HG02840 (cell line): ENCODE measurements around the gene CCDC102A.
"Not testable (repeated sequence)": the region's sequence is repeated elsewhere in the genome, so short reads cannot be mapped to it uniquely, and the experiment has no call there.

Experiments
- ATAC-seq: cut with Tn5 transposase; IDR thresholded peaks from one replicate; pipeline ENCODE4 v1.9.1; 2021; ENCODE audit warnings: mild to moderate bottlenecking, moderate library complexity, moderate number of reproducible peaks; ENCODE audit not compliant: unreplicated experiment, low FRiP score

CCDC102A gene

DNA sequence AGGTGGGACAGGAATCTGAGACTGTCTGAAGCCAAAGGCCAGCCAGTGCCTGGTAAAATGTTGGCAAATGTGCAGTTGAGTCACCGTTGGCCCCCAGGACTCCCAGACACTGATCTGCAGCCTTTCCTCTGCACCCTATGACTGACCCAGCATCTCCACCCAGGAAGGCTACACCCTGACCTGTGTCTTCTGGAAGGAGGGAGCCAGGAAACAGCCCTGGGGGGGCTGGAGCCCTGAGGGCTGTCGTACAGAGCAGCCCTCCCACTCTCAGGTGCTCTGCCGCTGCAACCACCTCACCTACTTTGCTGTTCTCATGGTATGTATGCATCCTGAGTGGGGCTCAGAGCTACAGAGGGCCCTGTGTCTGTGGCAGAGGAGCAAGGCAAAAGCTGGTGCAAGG is 30.1 kb upstream of the CCDC102A start:
- no peak for ATAC-seq

DNA sequence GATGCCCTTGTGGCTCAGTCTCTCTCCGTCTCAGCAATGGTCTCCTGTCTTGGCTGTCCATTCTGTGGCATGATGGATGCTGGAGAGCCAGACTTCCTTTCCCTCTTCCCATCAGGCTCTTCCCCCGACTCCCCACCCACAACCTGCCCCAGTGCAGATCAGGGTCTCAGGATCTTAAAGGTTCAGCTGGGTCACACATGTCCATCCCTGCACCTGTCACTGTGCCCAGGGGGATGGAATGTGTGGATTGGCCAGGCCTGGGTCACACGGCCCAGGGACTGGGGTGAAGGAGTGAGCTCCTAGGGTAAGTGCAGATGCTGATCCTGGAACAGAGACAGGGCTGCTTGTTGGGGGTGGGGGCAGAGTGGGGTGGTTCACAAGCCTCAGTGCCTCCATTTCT is 29.1 kb upstream of the CCDC102A start:
- no peak for ATAC-seq

DNA sequence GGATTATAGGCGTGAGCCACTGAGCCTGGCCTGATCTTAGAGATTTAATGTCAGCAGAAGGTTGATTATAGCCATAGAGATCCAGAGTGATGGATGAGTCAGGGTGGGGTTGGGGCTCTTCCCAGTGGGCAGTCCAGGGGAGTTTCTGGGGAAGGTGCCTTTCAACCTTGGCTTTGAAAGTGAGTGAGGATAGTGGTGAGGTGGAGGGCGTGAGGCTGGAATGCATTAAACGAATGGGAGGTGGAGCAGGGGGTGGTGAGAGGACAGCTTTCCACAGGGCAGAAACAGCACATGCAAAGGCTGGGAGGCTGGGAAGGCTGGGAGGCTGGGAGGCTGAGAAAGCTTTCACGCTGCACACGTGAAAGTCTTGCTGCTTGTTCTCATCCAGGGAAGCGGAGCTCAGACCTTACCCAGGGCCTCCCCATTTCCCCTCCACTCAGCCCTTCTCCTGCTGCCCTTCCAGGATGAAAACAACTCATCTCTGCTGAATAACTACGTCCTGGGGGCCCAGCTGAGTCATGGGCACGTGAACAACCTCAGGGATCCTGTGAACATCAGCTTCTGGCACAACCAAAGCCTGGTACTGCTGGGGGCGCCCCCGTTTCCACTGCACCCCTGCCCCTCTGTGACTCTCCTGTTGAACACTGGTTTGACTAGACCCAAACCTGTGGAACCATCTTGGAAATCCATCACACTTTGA is 28.4 kb upstream of the CCDC102A start:
- no peak for ATAC-seq

DNA sequence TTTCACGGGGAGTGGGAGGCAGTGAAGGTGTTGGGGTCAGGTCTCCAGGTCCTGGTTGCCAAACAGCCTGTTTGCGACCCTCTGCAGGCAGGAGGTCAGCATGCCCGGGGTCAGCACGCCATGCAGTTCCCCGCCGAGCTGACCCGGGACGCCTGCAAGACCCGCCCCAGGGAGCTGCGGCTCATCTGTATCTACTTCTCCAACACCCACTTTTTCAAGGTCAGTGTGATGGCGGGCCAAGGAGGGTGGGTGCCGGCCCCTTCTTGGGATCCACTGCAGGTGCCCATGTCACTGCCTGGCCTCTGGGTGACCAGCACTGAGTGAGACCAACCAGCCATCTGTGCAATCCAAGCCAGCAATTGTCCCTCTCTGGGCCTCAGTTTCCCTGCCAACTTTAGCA is 27.4 kb upstream of the CCDC102A start:
- ATAC-seq: no peak

DNA sequence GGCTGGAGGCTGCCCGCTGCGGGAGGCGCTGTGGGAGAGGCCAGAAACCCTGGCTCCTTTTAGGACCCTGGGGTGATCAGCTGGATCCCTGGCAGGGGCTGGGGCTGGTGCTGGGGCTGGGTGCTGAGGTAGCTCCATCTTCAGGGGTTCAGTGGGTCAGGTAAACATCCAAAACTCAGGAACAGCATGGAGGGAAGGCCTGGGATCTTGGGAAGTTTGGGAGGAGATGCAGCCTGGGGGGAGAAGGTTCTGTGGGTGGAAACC is 27.0 kb upstream of the CCDC102A start:
- ATAC-seq: no peak

DNA sequence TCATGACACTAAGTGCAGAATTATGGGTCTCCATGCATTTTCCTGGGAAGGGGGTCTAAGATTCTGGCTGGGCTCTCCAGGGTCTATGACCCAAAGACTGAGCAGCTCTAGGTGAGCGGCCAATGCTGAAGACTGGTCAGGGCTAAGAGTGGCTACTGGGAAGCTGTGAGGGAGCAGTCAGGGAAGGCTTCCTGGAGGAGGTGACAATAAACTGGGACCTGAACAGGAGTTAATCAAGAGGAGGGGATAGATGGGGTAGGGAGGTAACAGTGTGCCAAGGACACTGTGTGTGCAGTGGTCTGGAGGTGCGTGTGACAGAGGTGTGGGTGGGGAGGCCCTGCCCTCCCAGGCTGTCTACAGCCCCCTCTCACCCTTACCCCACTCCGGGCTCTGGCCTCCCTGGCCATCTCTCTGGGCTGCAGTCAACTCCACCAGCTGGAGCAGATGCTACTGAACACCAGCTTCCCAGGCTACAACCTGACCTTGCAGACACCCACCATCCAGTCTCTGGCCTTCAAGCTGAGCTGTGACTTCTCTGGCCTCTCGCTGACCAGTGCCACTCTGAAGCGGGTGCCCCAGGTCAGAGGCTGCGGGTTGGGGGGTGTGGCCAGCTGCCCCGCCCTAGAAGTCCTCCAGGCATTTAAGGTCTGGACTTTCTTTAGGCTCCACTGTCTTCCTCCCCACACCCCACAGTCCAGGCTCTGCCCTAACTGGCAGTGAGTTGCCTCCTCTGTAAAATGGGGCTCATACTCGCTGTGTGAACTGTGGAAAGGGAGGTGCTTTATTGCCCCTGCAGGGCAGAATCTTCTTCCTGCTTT is 26.5 kb upstream of the CCDC102A start:
- ATAC-seq: no peak

DNA sequence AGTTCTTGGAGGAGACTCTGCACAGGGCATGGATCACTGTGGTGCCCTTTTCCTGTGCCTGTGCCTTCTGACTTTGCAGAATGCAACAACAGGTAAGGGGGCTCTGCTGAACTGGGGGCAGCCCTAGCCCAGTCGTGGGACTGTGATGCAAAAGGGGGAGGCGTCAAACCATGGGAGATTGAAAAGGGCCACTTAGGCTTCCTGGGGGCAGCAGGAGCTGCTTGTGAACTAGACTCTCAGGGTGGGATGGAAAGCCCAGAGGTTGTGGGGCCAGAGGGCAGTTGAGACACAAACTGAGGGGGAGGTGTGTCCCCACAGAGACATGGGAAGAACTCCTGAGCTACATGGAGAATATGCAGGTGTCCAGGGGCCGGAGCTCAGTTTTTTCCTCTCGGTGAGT is 25.7 kb upstream of the CCDC102A start:
- ATAC-seq: no peak

DNA sequence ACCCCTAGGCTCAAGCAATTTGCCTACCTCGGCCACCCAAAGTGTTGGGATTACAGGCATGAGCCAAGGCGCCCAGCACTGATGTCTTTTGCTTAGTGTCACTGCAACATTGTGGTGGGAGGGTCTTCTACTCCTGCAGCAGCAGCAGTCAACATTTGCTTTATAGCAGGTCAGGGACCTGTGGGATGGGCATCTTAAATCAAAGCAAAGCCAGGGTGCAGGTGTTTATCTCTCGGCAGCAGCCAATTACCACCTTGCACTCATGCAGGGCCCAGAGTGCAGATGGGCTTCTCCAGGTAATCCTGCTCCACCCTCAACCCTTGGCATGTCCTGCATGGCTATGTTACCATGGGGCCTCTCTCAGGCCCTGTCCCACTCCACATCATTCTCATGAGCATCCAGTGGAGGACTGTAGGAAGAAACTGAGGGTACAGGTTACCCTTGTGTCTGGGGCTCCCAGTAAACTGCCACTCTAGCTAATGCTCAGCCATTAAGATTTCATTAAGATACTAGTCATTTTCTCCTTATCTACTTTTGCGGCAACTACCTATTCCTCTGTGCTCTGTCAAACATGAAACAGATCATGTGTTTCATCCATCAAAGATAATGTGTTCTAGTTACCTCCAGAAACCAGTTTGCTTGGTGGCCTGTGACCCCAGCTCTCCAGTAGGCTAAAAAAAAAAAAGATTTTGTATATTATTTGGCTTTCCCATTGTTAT is 22.9 kb upstream of the CCDC102A start:
- ATAC-seq: no peak

DNA sequence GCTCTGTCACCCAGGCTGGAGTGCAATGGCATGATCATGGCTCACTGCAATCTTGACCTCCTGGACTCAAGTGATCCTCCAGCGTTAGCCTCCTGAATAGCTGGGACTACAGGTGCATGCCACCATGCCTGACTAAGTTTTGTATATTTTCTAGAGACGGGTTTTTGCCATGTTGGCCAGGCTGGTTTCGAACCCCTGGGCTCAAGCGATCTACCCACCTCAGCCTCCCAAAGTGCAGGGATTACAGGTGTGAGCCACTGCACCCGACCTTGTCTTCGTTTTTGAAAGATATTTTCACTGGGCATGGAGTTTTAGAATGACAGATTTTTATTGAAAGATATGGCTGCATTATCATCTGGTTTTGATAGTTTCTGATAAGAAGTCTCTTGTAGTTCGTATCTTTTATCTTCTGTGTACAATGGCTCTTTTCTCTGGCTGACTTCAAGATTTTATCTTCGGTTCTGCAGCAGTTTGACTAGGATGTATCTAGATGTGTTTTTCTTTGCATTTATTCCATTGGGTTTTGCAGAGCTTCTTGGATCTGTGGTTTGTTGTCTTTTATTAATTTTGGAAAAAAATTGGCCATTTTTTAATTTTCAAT is 20.7 kb upstream of the CCDC102A start:
- ATAC-seq: no peak

DNA sequence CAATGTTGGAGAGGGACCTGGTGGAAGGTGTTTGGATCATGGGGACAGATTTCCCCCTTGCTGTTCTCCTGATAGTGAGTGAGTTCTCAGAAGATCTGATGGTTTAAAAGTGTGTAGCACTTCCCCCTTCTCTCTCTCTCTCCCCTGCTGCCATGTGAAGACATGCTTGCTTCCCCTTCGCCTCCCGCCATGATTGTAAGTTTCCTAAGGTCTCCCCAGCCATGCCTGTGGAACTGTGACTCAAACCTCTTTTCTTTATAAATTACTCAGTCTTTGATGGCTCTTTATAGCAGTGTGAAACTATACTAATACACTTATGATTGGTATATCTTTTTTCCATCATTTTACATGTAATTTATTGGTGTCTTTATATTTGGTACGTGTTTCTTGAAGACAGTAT is 19.5 kb upstream of the CCDC102A start:
- ATAC-seq: no peak

DNA sequence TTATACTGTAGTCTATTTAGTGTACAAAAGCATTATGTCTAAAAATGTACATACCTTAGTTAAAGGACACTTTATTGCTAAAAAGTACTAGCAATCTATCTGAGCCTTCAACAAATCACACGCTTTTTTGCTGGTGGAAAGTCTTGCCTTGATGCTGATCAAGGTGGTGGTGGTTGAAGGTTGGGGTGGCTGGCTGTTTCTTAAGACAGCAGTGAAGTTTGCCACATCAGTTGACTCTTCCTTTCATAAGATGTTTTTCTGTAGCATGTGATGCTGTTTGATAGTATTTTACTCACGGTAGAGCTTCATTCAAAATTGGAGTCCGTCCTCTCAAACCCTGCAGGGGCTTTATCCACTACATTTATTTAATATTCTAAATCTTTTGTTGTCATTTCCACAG is 14.7 kb upstream of the CCDC102A start:
- no peak for ATAC-seq

DNA sequence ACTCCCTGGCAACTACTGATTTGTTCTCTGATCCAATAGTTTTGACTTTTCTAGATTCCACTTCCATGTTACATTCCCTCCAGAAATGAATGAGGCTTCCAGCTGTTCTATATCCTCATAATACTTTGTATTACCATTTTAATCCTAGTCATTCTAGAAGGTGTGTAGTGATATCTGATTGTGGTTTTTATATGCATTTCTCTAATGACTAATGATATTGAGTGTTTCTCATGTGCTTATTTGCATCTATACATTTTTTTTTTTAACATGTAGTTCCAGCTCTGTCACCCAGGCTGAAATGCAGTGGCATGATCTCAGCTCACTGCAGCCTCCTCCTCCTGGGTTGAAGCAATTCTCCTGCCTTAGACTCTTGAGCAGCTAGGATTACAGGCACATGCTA is 13.4 kb upstream of the CCDC102A start:
- ATAC-seq: no peak

DNA sequence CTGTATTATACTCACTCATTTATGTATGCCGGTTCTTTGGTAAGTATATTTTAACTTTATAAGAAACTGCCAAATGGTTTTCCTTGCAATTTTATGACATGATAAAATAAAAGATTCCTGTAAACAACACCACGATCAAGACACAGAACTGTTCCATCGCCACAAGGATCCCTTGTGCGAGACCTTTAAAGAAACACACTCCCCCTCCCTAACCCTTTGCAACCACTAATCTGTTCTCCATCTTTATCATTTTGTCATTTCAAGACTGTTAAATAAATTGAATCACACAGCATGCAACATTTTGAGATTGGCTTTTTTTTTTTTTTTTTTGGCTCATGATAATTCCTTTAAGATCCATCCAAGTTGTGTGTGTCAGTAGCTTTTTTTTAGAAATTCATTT is 12.0 kb upstream of the CCDC102A start:
- no peak for ATAC-seq

DNA sequence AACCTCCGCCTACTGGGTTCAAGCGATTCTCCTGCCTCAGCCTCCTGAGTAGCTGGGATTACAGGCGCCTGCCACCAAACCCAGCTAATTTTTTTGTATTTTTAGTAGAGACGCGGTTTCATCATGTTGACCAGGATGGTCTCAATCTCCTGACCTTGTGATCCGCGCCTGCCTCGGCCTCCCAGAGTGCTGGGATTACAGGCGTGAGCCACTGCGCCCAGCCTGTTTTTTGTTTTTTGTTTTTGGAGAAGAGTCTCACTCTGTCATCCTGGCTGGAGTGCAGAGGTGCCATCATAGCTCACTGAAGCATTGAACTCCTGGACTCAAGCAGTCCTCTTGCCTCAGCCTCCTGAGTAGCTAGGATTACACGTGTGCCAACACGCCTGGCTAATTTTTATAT is 11.2 kb upstream of the CCDC102A start:
- ATAC-seq: not testable (repeated sequence)

DNA sequence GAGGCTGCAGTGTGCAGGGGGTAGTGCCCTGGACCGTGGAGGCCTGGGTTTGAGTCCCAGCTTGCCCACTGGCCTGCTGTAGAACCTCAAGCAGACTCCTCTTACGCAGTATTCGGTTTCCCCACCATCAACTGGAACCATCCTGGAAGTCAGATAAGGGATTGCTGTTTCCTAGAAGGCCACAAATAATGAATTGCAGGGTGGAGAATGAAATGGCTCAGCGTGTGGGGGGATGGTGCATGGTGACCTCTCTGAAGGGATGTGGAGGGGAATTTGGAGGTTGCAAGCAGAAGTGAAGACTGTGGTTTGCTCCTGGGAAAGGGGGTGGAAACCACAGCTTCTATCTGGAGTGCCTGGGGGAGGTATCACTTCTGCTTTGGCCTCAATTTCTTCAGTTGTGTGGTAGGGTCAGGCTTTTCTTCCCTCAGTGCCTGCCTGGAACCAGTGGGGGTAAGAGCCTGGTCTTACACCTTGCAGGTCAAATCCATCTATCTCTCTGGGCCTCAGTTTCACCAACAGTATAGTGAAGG is 7.8 kb upstream of the CCDC102A start:
- ATAC-seq: peak; percentile 63

DNA sequence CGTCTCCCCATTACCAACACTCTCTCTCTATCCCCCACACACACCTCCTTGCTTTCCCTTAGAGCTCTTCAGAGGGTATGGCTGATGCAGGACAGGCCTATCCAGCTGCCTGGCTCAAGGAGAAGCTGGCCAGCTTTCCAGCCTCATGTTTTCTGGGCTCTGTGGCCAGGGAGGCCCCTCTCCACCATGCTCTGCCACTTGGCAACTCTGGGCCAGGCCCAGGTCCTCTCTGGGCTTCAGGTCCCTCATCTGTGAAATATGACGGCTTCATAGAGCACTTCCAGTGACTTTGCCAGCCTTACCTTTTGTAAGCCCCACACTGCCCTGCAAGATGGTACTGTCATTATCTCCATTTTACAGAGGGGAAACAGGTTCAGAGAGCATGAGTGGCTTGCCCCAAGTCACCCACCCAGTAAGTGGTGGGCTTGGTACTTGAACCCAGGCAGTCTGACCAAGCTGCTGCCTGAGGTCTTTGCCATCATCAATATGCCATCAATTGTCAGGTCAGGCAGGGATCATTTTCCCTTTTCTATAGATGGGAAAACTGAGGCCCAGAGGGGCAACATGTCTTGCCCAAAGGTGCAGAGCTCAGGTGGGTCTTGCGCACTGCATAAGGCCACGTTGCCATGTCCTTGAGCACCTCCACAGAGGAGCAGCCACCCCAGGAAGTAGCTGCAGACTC is 5.5 kb upstream of the CCDC102A start:
- no peak for ATAC-seq

DNA sequence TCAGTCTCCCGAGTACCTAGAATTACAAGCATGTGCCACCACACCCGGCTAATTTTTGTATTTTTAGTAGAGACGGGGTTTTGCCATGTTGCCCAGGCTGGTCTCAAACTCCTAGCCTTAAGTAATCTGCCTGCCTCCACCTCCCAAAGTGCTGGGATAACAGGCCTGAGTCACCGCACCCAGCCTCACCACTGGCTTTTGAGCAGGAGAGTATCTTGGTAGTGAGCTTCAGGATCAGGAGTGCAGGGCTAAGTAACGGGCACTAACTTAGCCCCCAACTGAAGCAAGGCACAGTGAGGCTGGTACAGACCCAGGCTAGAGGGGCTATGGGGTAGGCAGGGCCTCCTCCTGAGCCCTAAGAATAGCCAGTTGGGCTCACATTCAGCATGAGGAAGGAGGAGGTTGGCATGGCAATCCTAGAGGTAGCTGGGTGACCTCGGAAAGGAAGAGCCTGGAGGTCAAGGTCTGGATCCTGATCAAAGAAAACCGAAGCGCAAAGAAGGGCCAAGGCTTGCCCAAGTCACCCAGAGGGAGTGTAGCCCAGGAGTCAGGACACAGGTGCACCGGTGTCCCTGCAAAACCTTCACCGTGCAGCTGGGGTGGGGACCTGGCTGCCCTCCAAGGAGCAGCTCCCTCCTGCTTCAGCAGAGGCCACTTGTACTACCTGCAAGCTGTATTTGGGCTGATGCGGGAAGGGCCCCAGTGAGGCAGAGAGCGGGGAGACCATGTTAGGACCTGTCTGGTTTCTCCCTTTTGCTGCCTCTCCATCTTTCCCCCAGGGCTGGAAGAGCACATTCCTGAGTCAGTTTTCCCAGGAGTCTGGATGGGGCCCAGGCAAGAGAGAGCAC is 4.8 kb upstream of the CCDC102A start:
- ATAC-seq: no peak

DNA sequence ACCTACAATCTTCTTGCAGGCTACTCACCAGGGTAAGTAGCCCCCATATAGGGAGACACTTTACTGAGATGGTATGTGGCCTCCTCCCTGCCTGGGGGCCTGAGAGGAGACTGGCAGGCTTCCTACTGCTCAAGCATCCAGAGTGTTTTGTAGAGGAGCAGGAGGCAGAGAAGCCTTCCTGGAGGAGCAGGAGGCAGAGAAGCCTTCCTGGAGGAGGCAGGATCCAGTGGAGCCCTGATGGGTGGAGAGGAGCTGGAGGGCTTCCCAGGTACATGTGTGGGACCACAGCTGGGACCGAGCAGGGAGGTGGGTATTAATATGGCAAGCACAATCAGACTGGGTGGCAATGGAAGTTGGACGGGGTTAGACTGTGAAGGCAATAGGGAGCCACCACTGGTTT is 4.0 kb upstream of the CCDC102A start:
- no peak for ATAC-seq

DNA sequence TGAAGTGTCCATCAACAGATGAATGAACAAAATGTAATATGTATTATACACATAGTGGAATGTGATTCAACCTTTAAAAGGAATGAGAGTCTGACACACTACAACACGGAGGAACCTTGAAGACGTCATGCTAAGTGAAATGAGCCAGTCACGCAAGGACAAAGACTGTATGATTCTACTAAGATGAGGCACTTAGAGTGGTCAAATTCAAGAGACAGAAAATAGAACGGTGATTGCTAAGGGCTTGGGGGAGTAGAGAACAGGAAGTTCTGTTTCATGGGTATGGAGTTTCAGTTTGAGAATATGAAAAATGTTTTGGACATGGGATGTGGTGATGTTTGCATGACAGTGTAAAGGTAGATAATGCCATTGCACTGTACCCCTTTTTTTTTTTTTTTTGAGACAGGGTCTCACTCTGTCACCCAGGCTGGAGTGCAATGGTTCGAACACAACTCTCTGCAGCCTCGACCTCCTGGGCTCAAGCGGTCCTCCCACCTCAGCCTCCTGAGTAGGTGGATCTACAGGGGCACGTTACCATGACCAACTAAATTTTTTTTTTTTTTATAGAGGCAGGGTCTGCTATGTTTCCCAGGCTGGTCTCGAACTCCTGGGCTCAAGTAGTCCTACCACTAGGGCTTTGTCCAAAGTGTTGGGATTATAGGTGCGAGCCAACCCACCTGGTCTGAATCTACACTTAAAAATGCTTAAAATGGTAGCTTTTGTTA is 2.9 kb upstream of the CCDC102A start:
- no peak for ATAC-seq
